Measurements from ENCODE around the gene RAB33A.

The RAB33A gene

DNA sequence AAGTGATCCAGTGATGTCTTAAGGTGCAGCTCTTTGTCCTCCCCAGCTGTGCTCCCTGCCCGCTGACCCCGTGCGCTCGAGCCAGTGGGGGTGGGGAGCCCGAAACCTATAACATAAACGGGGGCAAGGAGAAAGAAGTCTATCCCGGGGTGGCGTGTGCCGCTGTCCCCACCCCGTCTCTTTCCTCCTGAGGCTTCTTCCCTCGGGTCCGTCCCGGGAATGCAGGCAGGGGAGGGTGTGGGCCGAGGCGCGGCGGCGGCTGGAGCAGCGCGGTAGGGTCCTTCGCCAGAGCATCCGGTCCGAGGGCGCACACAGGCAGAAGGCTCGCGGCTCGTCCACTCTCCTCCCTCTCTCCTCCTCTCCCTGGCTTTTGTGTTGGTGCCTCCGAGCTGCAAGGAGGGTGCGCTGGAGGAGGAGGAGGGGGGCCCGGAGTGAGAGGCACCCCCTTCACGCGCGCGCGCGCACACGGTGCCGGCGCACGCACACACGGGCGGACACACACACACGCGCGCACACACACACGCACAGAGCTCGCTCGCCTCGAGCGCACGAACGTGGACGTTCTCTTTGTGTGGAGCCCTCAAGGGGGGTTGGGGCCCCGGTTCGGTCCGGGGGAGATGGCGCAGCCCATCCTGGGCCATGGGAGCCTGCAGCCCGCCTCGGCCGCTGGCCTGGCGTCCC lies at the start of gene RAB33A:
TSS of gene RAB33A (plus strand) at position 517 of the 681 bp plus-strand sequence. CDS start at position 618, 101 bp downstream.
- peak; percentile 28 for DNase-seq (ENCODE audit: low read depth)

DNA sequence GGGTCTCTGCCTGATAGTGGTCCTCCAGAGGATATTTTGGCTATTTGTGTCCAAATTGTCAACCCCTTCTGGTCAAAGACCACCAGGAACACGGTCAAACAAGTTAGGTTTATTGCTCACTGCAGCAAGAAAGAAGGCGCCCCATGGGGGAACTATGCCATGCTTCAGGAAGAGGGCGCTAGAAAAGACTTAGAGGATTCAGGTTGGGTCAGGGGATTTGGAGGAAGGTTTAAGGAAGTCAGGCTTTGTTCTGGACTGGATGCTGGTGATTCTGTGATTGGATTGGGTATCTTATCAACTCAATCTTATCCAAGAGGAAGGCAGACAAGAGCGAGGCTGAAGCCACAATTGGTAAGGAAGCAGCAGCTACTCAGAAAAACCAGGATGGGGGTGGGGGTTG lies 47.2 kb upstream of the RAB33A start:
- DNase-seq (ENCODE audit: low read depth), result no peak

DNA sequence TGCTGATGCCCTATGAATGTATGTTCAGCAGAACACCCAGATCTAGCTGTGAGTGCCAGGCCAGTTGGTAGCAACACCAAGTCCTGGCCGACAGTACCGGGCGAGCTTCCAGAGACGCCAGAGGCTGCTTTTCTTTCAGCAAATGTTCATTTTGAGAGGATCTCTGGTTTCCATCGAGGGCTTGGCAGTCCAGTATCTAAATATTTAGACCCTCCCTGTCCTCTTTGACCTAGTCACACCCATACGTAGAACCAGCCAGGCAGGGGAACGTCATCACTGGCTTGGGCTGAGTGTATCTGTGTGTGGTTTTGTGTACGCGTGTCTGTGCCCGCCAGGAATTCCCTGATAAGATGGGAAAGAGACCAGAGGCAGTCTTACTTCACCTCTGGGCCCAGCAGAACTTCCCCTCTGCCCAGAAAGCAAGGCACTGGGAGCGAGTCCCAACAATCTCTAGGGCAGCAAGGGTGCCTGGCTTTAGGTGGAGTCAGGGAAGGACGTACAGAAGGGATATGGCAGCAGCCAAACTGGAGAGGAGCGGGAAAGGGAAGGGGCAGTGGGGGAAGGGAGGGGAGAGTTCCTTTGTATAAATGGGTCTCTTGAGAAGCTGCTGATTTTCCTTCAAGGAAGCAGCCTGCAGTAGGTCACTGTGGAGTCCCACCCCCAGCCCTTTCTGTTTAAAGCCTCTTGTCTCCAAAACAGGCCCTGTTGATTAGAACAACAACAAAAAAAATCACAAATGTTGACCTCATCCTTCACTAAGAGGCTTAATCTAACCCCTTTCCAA lies 46.5 kb upstream of the RAB33A start:
- no peak for DNase-seq (ENCODE audit: low read depth)

DNA sequence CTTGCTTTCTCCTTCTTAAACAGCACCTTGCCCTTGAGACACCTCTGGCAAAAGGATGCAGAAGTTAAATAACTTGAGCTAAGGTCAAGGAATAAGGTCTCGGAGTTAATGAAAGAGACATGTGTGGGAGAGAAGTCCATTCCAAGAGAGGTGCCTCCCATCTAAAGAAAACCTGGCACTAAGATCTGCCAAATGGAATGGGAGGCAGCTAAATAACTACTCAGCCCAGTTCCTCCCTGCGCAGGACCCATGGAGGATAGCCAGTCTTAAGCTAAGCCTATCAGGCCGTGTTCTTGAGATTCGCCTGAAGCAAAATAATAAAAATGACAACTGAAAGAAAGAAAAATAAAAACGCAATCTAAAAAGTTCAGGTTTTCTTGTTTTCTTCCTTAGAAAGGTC lies 40.8 kb upstream of the RAB33A start:
- no peak for DNase-seq (ENCODE audit: low read depth)

DNA sequence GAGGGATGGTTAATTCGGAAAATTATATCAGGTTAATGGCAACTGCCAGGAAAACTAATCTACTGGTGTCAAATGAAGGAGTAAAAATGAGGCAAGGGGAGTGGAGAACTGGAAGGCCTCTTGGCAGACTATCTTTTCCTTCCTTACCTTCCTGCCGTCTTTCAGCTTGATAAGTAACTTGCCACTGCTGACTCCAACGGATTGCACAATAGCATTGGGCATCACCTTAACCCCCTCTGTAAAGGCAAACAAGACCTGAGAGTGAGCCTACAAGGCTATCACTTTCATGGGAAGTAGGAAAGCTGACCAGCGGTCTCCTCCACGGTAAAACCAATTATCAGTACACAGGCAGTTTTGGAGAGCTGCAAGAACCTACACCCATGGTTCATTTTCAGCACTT lies 35.3 kb upstream of the RAB33A start:
- no peak for DNase-seq (ENCODE audit: low read depth)

DNA sequence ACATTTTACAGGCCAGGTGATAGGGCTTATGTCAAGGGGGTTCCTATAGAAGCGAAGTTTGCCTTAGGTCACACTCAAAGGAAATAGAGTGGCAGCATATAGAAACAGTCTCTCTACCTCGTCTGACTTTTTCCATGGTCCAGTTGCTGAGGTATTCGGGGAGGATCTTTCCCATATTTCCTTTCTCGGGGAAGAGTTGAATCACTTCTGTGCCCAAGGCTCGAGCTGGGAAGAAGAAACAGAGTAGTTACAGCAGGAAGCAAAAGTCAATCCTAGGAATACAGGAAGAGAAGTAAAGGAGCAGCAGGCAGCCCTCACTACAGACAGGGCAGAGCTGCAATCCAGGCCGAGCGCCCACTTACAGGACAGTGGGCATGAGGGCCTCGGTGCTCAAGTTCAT lies 34.8 kb upstream of the RAB33A start:
- DNase-seq (ENCODE audit: low read depth), result no peak

DNA sequence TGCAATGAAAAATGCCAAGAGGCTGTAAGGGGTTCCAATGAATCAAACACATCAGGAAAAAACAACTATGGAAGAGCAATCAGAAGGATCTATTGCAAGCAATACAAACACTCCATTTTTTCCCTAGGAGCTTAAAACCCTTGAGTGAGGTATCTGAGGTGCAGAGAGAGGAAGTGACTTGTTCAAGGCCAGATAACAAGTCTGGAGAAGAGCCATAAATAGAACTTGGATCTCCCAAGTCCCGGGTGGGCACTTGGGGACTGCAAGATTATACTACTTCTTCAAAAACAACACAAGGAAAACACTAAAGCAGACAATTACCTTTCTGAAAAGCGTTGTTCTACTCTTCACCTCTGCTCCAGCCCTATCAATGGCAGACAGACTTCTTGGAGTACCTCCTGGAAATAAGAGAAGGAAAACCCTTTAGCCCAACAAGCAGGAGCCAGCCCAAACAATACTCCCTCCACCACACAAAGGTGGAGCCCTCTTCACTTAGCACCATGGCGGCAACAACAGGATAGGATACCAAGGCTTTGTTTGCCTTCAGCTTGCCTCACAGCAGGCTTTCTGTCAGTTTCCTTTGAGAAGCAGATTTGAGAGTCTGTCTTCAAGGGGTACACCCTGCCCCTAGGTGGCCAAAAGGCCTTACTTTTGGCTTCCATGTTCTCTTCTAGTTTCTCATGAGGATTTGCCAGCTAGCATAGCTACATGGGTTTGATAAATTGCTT lies 32.1 kb upstream of the RAB33A start:
- no peak for DNase-seq (ENCODE audit: low read depth)

DNA sequence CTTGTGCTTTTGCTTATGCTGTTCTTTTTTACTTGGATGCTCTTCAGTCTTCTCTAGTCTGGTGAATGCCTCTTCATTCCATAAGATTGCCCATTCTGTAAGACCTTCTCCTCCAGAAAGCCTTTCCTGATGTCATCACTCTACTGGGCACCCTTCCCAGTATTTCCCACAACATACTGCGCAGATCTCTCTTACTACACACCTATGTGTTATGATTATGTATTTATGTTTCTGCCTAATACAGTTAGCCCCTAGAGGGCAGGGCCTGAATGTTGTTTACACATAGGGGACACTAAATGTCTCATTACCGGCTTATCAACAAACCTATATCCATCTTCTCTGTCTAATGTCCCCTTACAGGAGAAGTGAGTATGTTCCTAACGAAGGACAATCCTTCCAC lies 27.3 kb upstream of the RAB33A start:
- DNase-seq (ENCODE audit: low read depth), result no peak

DNA sequence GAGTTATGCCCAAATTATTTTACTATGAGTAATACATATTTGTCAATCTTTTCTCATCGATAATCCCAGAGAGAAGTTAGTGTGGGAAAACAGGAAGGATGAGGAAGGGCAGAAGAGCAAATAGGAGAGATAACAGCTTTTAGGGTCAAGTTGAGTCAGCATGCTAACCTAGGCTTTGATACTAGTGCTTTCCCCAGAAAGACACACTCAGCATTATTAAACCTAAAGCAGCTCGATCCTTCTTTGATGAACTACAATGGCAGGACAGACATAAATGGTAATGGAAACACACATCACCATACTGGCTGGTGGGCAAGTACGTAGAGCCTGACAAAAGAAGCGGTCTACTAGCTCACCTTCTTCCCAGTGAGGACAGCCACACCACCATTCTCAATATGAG lies 26.6 kb upstream of the RAB33A start:
- DNase-seq (ENCODE audit: low read depth), result no peak

DNA sequence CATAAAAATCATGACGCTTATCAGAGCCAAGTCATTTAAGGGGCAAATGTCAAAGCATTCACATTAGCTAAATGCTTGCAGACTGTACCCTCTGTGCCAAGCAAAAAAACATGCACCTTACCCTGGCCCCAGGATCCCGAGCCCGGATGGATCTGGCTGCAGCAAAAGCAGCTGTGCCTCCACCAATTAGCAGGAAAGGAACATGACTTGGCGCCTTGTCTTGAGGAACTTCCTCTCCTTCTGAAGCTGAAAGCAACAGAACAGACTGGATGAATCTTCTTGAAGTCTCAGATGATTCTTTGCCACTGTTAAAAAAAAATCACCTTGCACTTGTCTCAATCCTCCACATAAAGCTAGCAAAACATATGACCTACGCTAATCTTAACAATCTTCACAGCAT lies 24.1 kb upstream of the RAB33A start:
- DNase-seq (ENCODE audit: low read depth), result no peak

DNA sequence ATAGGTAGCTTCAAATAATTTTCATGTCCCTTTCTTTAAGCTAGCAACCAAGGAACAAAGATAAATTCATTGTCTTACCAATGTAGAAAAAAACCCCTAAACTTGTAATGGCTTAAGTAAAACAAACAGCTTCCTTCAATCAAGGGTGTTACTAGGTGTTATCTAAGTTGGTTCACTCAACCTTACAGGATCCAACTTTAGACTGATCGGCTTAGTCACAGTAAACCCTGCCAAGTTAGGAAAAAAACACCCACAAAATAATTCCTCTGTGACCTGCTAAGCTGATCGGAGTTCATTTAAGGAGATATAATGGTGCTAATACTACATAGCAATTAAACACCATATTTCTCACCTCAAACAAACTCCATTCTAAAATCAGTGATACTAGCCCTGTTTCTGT lies 16.2 kb upstream of the RAB33A start:
- DNase-seq (ENCODE audit: low read depth), result no peak

DNA sequence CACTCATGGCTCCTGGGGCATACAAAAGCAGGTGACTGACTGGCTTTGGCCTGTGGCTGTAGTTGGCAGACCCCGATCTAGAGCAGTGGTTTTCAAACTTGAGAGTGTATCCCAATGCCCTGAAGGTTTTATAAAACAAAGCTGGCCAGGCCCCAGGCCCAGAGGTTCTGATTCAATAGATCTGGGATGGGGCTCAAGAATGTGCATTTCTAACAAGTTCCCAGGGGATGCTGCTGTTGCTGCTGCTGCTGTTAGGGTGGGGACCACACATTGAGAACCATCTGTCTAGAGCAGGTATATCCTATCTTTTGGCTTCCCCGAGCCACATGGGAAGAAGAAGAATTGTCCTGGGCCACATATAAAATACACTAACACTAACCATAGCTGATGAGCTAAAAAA lies 13.5 kb upstream of the RAB33A start:
- DNase-seq (ENCODE audit: low read depth), result no peak

DNA sequence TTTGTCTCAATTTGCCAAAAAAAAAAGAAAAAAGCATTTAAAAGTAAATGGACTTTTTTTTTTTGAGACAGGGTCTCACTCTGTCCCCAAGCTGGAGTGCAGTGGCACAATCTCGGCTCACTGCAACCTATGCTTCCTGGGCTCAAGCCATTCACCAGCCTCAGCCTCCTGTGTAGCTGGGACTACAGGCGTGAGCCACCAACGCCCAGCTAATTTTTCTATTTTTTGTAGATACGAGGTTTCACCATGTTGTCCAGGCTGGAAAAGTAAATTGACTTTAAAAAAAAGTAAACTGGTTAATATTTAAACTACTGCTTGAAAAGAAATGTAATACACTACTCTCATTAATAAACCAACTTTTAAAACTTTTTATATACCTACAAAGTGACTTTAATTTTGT lies 12.0 kb upstream of the RAB33A start:
- no peak for DNase-seq (ENCODE audit: low read depth)

DNA sequence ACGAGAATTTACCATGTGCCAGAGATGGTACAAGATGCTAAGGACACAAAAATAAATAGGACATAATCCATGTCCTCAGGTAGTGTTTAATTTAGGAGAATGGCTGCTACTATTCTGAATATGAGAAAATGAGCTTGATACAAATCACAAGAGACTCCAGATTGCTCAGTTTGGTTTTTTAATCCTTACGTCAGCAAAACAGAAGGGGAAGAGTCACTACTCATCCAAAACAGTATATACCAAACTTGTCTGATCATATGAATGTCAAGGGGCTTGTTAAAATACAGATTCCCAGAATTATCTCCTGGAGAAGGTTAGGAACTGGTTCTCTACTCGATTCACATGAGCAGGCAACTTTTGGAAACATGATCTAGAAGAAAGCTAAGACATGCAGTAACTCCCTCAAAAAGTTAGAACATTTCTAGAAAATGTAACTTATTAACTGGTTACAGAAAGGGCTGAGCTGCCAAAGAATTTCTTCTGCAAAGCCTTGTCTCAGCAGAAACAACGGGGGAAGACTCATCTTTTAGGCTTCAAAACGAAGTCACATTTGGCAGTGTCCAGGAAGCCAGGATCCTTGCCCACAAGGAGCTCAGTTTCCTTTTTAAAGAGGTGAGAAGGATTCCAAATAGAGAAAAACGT lies 9.5 kb upstream of the RAB33A start:
- no peak for DNase-seq (ENCODE audit: low read depth)

DNA sequence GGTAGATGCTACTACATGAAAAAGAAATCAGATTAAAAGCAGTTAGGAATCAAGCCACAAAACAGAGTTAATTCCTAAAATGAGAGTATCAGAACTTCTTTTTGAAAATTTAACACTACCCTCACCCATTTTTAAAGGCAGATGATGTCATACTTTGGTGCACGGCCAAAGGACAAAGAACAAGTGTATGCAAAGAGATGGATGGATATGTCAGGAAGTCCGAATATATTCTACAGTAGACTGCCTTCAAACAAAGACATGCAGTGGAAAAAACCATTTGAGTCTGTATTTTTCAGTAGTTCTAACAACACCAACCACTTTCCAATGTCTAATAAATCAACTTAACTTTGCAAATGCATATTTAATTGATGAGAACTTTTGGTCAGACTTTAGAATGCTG lies 8.4 kb upstream of the RAB33A start:
- DNase-seq (ENCODE audit: low read depth), result no peak

DNA sequence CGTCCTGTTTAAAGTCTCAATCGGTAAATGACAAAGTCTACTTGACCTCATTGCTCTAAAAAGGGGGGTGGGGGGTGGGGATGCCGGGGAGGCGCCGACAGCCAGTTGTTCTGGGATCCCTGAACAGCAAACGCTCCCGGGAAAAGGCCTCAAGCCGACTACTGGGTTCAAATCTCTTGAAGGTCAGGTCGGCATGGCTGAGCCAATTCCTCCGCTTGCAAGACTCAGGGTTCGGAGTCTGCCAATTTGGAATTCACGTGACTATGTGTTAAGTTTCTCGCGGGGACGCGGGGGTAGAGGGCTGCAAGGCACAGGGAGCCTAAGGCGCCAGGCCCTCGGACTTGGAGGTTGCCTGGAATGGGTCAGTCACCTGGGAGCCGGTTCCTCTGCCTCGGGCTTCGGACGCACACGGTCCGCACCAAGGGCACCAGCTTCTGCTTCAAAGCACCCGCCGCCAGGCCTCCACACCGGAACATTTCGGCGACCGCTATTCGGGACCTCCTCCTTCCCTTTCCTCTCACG lies 6.5 kb upstream of the RAB33A start:
- DNase-seq (ENCODE audit: low read depth), result no peak

DNA sequence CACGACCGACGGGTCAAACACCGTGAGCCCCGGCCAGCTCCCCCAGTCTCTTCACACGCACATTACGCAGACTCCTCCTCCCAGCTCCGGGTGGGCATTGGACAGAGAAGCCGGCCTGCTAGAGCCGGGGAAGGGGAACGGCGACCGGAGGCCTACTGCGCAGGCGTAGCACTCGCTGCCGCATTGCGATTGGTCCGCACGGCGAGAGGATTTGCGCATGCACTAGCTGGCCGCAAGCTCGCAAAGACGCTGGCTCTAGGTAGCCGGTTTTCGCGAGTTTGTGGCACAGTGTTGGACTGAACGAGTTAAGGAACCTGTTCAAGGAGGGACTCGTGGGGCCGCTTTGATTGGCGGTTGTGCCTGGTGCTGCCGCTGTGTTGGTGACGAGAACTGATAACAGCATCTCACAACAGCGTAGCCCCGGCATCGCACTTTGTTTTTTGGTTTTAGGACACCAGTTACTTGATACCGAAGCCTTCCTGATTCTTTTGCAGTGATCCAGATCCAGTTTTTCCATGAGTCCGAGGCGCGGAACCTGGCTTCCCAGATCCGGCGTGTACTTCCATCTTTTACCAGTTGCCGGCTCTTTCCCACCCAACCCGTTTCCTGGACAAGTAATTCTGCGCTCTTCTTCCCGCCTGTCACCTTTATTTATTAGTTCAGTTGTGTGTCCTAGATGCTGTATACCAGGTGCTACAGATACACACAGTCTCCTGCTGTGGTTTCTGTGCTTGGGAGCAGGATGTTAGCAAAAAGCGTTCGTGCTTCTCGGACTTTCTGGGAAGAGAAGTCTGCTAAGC lies 5.9 kb upstream of the RAB33A start, which contains the start of gene AIFM1:
TSS of gene AIFM1 (minus strand) at position 139 of the 800 bp plus-strand sequence. CDS start 185 bp downstream, outside the sequence.
- DNase-seq (ENCODE audit: low read depth), result peak; percentile 73

DNA sequence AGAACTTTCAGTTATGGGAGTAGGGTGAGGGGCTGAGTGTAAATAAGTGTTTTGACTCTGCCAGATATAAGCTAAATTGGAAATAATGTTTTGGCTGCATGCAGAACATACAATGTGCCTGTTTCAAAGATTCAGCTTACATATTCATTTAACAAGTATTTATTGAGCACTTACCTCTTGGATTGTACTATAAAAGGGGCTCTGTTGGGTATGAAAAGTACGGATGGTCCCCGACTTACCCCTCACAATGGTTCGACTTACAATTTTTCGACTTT lies 5.3 kb upstream of the RAB33A start:
- DNase-seq (ENCODE audit: low read depth), result no peak

DNA sequence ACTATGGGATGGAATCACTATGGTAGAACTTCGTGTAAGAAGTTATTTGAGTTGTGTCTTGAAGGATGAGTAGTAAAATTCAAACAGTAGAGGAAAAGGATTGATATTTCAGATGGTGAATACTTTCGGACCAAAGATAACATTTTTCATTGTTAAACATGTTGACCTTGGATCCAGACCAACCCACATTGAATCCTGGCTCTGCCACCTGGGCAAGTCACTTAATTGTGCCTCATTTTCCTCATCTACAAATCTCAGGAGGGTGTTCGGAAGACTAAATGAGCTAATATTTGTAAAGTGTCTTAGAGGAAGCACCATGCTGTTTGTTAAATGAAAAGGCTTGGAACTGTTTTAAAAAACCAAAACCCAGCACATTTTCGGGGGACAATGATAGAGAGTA lies 4.7 kb upstream of the RAB33A start:
- no peak for DNase-seq (ENCODE audit: low read depth)

DNA sequence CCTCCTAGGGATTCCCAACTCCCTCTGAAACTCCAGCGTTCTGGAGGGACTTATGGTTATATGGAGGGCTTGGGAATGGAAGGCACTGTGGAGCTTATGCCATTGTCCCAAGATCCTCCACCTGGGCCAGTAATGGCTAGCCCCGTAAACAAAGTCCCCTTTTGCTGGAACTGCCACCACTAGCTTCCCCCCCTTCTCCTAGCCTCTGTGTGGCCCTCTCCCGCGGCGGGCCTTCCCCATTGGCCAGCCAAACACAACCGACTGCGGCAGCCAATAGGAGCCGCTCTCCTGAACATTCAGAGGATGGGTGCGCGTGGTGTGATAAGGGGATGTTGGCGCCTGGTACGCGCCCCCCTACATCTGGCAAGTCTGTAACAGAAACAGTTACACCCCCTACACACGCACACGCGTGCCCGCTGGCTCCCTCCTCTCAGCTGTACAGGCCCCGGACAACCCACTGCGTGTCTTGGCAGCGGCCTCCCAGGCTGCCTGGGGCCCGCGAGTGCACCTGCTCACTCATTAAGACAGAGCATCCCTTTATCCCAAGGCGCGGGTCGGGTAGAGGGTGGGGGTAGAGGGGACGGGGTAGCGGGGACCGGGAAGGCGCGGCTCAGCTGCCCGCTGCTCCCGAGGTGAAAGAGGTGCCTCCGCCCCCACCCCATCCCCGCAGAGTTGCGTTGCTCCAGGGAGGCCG lies 863 bp upstream of the RAB33A start:
- DNase-seq (ENCODE audit: low read depth), result peak; percentile 42

All from activated T-helper 1 cell treated with Interleukin-2 at 50 U/mL for 16 hours (primary cell).